DOHH2 (cell line): ENCODE measurements around the gene NME4.

ENCODE experiments used
- EZH2phosphoT487 ChIP-seq: fragments of 200-600 bp; sonication (generic); IDR thresholded peaks from 2 replicates; pipeline ENCODE4 v1.6.1; 2017; ENCODE audit warnings: borderline replicate concordance, mild to moderate bottlenecking, antibody characterized with exemption, low read length, moderate library complexity, mixed read lengths
- TF ChIP-seq, protein P1 (sequence below): fragments of 200-600 bp; sonication (generic); IDR thresholded peaks from one replicate; pipeline ENCODE4 v1.5.1; 2014; ENCODE audit warnings: antibody characterized with exemption, mild to moderate bottlenecking, low read depth, low read length; ENCODE audit not compliant: poor library complexity, severe bottlenecking

- TF ChIP-seq, protein P1, sequence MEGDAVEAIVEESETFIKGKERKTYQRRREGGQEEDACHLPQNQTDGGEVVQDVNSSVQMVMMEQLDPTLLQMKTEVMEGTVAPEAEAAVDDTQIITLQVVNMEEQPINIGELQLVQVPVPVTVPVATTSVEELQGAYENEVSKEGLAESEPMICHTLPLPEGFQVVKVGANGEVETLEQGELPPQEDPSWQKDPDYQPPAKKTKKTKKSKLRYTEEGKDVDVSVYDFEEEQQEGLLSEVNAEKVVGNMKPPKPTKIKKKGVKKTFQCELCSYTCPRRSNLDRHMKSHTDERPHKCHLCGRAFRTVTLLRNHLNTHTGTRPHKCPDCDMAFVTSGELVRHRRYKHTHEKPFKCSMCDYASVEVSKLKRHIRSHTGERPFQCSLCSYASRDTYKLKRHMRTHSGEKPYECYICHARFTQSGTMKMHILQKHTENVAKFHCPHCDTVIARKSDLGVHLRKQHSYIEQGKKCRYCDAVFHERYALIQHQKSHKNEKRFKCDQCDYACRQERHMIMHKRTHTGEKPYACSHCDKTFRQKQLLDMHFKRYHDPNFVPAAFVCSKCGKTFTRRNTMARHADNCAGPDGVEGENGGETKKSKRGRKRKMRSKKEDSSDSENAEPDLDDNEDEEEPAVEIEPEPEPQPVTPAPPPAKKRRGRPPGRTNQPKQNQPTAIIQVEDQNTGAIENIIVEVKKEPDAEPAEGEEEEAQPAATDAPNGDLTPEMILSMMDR, result no peak
- no peak for TF ChIP-seq EZH2phosphoT487
Observed at GRCh38 chr16:368388-369158, 28.4 kb upstream of the NME4 start.
